Transverse colon (tissue), 3 donors: ENCODE data around the gene TMEM107.

ENCODE experiments used
- EP300 ChIP-seq: sonication (generic); formaldehyde crosslinking; IDR thresholded peaks from one replicate; pipeline ENCODE4 v1.6.1; 2017; ENCODE audit warnings: antibody characterized with exemption, low read depth
- POLR2A ChIP-seq: fragments of 450-650 bp; IDR thresholded peaks from one replicate; pipeline ENCODE4 v1.6.1; 2016; ENCODE audit warnings: antibody characterized with exemption, mild to moderate bottlenecking, moderate library complexity
- TF ChIP-seq, protein P1 (sequence below), 5 experiments: fragments of 200-600 bp in 3 of 5; fragments of 450-650 bp in 2 of 5; sonication (generic) in 3 of 5; IDR thresholded peaks; 1 replicate in 2 of 5; 2 replicates in 3 of 5; pipeline ENCODE4 v1.5.1; 2016 to 2017; ENCODE audit warnings: antibody characterized with exemption in 5 of 5, inconsistent platforms in 3 of 5, mild to moderate bottlenecking in 2 of 5, moderate library complexity in 1 of 5

DNA sequence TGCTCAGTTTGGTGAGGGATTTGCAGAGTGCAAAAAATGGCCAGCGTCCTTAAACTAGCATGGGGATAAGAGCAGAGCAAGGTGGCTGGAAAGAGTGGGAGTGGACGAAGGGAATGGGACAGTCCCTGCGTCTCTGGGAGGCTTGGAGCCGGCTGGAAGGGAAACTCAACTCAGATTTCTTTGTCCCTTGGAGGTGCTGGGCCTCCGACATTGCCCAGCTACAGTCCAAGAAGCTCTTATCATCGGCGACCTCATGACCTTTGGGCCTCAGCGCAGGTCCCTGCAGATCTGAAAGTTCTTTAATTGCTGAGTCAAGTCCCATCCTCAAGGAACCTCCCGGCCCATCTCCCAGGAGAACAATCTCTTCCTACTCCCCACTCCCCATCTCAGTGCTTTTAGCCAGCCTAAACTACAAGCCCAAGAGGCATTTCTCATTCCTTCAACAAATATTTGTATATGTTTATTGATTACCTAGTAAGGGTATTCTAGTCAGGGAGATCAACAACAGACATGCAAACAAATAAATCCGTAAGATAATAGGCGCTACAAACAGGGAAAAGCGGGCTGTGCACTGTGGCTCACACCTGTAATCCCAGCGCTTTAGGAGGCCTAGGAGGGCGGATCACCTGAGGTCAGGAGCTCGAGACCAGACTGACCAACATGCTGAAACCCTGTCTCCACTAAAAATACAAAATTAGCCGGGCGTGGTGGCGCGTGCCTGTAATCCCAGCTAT lies 985 bp upstream of the TMEM107 start:
- TF ChIP-seq, protein P1, sequence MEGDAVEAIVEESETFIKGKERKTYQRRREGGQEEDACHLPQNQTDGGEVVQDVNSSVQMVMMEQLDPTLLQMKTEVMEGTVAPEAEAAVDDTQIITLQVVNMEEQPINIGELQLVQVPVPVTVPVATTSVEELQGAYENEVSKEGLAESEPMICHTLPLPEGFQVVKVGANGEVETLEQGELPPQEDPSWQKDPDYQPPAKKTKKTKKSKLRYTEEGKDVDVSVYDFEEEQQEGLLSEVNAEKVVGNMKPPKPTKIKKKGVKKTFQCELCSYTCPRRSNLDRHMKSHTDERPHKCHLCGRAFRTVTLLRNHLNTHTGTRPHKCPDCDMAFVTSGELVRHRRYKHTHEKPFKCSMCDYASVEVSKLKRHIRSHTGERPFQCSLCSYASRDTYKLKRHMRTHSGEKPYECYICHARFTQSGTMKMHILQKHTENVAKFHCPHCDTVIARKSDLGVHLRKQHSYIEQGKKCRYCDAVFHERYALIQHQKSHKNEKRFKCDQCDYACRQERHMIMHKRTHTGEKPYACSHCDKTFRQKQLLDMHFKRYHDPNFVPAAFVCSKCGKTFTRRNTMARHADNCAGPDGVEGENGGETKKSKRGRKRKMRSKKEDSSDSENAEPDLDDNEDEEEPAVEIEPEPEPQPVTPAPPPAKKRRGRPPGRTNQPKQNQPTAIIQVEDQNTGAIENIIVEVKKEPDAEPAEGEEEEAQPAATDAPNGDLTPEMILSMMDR (IDR thresholded peaks at IDR 0.05) = no peak
- TF ChIP-seq EP300 (no peak), POLR2A (no peak)
